ENCODE measurements around the gene DENND2C.

DENND2C gene

GRCh38 chr1:114668373-114668772 is 1.5 kb downstream of the DENND2C start:
- no peak overlapping the region for H3K4me3 ChIP-seq (ENCODE audit: low read length)
- TF ChIP-seq, protein P1, sequence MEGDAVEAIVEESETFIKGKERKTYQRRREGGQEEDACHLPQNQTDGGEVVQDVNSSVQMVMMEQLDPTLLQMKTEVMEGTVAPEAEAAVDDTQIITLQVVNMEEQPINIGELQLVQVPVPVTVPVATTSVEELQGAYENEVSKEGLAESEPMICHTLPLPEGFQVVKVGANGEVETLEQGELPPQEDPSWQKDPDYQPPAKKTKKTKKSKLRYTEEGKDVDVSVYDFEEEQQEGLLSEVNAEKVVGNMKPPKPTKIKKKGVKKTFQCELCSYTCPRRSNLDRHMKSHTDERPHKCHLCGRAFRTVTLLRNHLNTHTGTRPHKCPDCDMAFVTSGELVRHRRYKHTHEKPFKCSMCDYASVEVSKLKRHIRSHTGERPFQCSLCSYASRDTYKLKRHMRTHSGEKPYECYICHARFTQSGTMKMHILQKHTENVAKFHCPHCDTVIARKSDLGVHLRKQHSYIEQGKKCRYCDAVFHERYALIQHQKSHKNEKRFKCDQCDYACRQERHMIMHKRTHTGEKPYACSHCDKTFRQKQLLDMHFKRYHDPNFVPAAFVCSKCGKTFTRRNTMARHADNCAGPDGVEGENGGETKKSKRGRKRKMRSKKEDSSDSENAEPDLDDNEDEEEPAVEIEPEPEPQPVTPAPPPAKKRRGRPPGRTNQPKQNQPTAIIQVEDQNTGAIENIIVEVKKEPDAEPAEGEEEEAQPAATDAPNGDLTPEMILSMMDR (conservative IDR thresholded peaks at IDR 0.05; ENCODE audit: low read length): no peak
- no peak for DNase-seq (ENCODE audit: low read depth)

- TF ChIP-seq, protein P1 (conservative IDR thresholded peaks at IDR 0.05; ENCODE audit: low read length): no peak
- no peak overlapping the region for H3K4me3 ChIP-seq (ENCODE audit: low read length)
- DNase-seq (ENCODE audit: low read depth): no peak
Observed at GRCh38 chr1:114666954-114667353, 2.9 kb downstream of the DENND2C start.

GRCh38 chr1:114660238-114660637 is 9.6 kb downstream of the DENND2C start:
- H3K4me3 ChIP-seq (ENCODE audit: low read length): no peak overlapping the region
- TF ChIP-seq, protein P1 (conservative IDR thresholded peaks at IDR 0.05; ENCODE audit: low read length): no peak
- DNase-seq (ENCODE audit: low read depth): no peak

- TF ChIP-seq, protein P1 (conservative IDR thresholded peaks at IDR 0.05; ENCODE audit: low read length): no peak
- no peak overlapping the region for H3K4me3 ChIP-seq (ENCODE audit: low read length)
- no peak for DNase-seq (ENCODE audit: low read depth)
Observed at GRCh38 chr1:114651893-114652292, 18.0 kb downstream of the DENND2C start.

DNA sequence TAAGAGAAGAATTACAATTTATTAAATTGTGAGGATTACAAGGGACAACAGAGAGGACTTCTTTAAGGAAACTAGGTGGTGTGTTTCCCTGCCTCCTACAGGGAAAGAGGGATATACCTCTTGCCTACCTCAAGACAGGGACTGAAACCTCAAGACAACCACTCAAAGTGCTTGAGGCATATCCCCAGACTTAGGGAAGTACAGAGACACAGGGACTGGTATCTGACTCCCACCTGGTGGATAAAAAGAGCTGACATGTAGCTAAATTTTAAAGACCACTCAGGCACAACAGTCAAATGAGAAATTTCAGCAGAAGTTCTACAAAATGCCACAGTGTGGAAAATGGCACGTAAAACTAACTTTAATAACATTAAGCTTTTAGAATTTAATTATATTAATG is 21.3 kb downstream of the DENND2C start:
- no peak for DNase-seq (ENCODE audit: low read depth)
- TF ChIP-seq, protein P1 (conservative IDR thresholded peaks at IDR 0.05; ENCODE audit: low read length): no peak
- no peak overlapping the region for H3K4me3 ChIP-seq (ENCODE audit: low read length)

GRCh38 chr1:114641377-114641776 is 28.5 kb downstream of the DENND2C start:
- DNase-seq (ENCODE audit: low read depth): no peak
- H3K4me3 ChIP-seq (ENCODE audit: low read length): no peak overlapping the region
- TF ChIP-seq, protein P1 (conservative IDR thresholded peaks at IDR 0.05; ENCODE audit: low read length): no peak

DNA sequence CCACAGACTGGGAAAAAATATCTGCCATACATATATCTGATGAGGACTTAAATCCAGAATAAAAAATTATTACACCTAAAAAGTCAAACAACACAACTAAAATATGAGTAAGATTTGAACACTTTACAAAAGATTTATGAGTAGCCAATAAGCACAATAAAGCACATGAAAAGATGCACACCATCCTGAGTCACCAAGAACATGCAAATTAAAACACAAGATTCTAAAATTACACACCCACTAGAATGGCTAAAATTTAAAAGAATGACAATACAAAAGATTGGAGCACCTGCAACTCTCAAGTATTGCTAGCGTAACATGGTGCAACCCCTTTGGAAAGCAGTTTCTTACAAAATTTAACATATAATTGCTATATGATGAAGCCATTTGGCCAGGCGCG is 30.9 kb downstream of the DENND2C start:
- TF ChIP-seq, protein P1 (conservative IDR thresholded peaks at IDR 0.05; ENCODE audit: low read length): no peak

More for the DNA sequence above, 30.9 kb downstream of the DENND2C start:
- no peak for DNase-seq (ENCODE audit: low read depth)
- no peak overlapping the region for H3K4me3 ChIP-seq (ENCODE audit: low read length)

Measured in AG10803 (cell line).